Stomach (tissue), 4 donors: Measurements from ENCODE around the gene TIMM8B.

Source experiments
- EP300 ChIP-seq: sonication (generic); formaldehyde crosslinking; IDR thresholded peaks from one replicate; pipeline ENCODE4 v1.6.1; 2017; ENCODE audit warnings: antibody characterized with exemption
- POLR2A ChIP-seq, 4 donors: fragments of 450-650 bp; IDR thresholded peaks; one replicate each; pipeline ENCODE4 v1.6.1; 2016; ENCODE audit warnings: antibody characterized with exemption in 4 of 4, control low read depth in 2 of 4, mild to moderate bottlenecking in 1 of 4, moderate library complexity in 1 of 4
- POLR2AphosphoS5 ChIP-seq, 3 donors: sonication (generic); formaldehyde crosslinking; IDR thresholded peaks; one replicate each; pipeline ENCODE4 v1.6.1; 2016; ENCODE audit warnings: antibody characterized with exemption in 3 of 3
- TF ChIP-seq, protein P1 (sequence below), 7 experiments: fragments of 450-650 bp in 4 of 7; fragments of 200-600 bp in 3 of 7; sonication (generic) in 3 of 7; IDR thresholded peaks; one replicate each; pipeline ENCODE4 v1.5.1; 2016 to 2019; ENCODE audit warnings: antibody characterized with exemption in 7 of 7, control low read depth in 2 of 7, mild to moderate bottlenecking in 1 of 7

GRCh38 chr11:112097734-112098528 lies 11.4 kb upstream of the TIMM8B start:
- TF ChIP-seq, protein P1, sequence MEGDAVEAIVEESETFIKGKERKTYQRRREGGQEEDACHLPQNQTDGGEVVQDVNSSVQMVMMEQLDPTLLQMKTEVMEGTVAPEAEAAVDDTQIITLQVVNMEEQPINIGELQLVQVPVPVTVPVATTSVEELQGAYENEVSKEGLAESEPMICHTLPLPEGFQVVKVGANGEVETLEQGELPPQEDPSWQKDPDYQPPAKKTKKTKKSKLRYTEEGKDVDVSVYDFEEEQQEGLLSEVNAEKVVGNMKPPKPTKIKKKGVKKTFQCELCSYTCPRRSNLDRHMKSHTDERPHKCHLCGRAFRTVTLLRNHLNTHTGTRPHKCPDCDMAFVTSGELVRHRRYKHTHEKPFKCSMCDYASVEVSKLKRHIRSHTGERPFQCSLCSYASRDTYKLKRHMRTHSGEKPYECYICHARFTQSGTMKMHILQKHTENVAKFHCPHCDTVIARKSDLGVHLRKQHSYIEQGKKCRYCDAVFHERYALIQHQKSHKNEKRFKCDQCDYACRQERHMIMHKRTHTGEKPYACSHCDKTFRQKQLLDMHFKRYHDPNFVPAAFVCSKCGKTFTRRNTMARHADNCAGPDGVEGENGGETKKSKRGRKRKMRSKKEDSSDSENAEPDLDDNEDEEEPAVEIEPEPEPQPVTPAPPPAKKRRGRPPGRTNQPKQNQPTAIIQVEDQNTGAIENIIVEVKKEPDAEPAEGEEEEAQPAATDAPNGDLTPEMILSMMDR (IDR thresholded peaks at IDR 0.05): no peak
- no peak for TF ChIP-seq POLR2A (IDR thresholded peaks at IDR 0.05)
- no peak for TF ChIP-seq EP300
- TF ChIP-seq POLR2AphosphoS5 (IDR thresholded peaks at IDR 0.05): no peak
